ENCODE data around the gene PGR. TPM values are rescaled to one million over a fixed set of nuclear protein-coding genes. Genes with fewer than 3 reads are reported as not detected.

The PGR gene
- total RNA-seq, 3 donors from 2014 or later: 0.03 to 0.05 TPM; not detected in 1

DNA sequence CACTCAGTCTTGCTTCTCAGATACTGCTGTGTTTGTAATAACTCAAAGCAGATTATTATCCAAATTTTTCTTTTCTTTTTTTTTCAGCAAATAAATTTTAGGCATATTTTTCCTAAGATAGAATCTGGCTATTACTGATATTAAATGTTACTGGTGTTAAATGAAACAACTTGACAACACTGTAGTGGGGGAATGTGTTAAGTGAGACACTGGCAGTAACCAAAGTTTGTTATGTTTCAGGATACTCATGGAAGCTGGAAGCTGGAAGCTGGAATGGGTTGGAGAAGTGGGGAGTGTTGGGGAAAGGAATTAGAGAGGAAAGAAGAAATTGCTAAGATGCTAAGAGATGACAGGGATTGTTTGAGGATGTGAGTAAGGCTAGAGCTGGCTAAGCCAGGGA lies 24.9 kb downstream of the PGR start:
- Mint-ChIP-seq H3K4me1 (ENCODE audit: low read depth) (no peaks in the 10 kb centered on the region), H3K4me3 (no peak overlapping the region), H3K27me3 (ENCODE audit: low read depth) (no peaks in the 10 kb centered on the region), H3K36me3 (ENCODE audit: insufficient read depth) (no peaks in the 10 kb centered on the region), H3K9me3 (peaks cover 22% of the 10 kb centered on the region)
- ATAC-seq (no peak), DNase-seq (no peak)

DNA sequence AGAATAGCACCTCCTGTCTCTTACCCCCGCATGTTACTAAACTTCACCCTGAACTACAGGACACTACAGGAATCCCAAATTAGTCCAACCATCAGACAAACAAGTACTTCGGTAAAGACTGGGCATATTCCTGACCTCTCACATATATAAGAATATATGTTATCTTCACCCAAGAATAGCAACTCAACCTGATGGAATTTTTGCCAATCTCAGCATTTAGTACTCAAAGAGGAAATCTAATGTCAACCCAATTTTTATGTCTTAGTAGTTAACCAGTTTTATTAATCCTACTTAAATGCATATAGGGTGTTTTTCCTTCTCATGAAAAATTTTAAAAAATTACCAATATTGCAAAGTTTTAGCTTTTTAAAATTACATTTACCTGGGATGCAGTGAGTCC lies 26.2 kb downstream of the PGR start:
- no peaks in the 10 kb centered on the region for H3K4me1 Mint-ChIP-seq (ENCODE audit: low read depth)
- no peak for ATAC-seq
- H3K36me3 Mint-ChIP-seq (ENCODE audit: insufficient read depth): no peaks in the 10 kb centered on the region
- peaks cover 18% of the 10 kb centered on the region for H3K9me3 Mint-ChIP-seq
- H3K4me3 Mint-ChIP-seq: no peak overlapping the region
- H3K27me3 Mint-ChIP-seq (ENCODE audit: low read depth): no peaks in the 10 kb centered on the region
- DNase-seq: no peak

DNA sequence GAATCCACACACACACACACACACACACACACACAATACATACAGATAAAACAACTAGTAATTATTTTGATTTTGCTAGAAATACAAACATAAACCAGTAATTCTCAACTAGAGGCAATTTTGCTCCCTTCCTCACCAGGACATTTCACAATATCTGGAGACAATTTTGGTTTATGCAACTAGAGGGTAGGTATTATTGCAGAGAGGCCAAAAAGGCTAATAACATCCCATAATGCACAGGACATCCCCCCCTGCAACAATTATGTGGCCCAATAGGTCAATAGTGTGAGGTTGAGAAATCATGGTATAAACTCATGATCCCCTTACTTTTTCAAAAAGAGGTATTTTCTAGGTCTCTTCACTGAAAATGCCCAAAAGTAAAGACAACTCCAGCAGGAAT lies 29.0 kb downstream of the PGR start:
- DNase-seq: no peak
- Mint-ChIP-seq H3K9me3 (peaks cover 17% of the 10 kb centered on the region), H3K36me3 (ENCODE audit: insufficient read depth) (no peaks in the 10 kb centered on the region), H3K4me3 (no peak overlapping the region), H3K27me3 (ENCODE audit: low read depth) (no peaks in the 10 kb centered on the region), H3K4me1 (ENCODE audit: low read depth) (no peaks in the 10 kb centered on the region)
- ATAC-seq: no peak

DNA sequence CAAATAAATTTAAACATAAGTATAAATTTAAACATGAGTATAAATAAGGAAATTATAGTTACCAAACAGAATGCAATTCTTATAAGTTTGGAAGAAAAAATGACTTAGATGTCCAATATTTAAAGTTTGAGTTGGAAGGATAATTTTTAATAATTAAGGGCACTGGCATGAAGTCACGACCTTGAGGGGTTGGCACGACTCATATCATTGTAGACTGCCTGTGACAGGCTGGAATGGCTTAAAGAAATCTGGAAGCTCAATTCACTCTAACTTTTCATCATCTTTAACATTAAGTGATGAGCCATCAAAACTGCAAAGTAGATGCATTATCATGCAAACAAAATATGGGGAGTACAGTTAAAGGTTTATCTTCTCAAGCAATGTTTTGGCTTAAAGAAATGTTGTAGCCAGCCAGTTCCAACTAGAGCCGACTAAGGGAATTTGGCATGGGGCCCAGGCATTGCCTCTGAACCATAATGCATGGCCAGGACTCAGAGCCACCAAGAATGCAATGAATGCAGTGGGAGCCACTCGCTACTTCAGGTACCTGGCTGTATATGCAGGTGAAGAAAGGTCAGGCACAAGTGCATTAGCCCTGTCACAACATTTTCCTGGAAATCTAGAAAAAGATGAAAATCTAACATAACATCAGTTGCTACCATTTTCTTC lies 33.4 kb downstream of the PGR start:
- ATAC-seq (no peak), DNase-seq (no peak)
- no peaks in the 10 kb centered on the region for H3K4me1 Mint-ChIP-seq (ENCODE audit: low read depth)
- H3K9me3 Mint-ChIP-seq: peaks cover 11% of the 10 kb centered on the region
- no peaks in the 10 kb centered on the region for H3K27me3 Mint-ChIP-seq (ENCODE audit: low read depth)
- H3K4me3 Mint-ChIP-seq: no peak overlapping the region
- no peaks in the 10 kb centered on the region for H3K36me3 Mint-ChIP-seq (ENCODE audit: insufficient read depth)

DNA sequence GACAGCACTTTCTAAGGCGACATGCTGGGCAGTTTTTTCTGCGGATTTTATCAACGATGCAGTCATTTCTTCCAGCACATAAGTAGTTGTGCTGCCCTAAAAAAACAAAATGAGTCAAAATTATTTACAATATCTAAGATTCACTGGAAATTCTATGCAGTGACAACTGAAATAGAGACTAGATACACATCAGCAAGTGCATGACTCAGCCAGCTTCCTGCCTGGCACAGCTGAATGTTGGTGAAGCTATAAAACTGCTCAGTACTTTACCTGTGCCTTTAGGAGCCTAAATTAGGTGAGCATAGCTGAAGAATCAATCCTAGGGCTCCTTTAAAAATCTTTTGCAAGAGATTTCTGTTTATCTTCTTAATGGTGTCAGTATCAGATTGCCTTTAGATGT lies 37.8 kb downstream of the PGR start:
- ATAC-seq (no peak), DNase-seq (no peak)
- H3K9me3 Mint-ChIP-seq: peaks cover 12% of the 10 kb centered on the region
- no peaks in the 10 kb centered on the region for H3K36me3 Mint-ChIP-seq (ENCODE audit: insufficient read depth)
- H3K4me1 Mint-ChIP-seq (ENCODE audit: low read depth): no peaks in the 10 kb centered on the region
- no peaks in the 10 kb centered on the region for H3K27me3 Mint-ChIP-seq (ENCODE audit: low read depth)
- H3K4me3 Mint-ChIP-seq: no peak overlapping the region

DNA sequence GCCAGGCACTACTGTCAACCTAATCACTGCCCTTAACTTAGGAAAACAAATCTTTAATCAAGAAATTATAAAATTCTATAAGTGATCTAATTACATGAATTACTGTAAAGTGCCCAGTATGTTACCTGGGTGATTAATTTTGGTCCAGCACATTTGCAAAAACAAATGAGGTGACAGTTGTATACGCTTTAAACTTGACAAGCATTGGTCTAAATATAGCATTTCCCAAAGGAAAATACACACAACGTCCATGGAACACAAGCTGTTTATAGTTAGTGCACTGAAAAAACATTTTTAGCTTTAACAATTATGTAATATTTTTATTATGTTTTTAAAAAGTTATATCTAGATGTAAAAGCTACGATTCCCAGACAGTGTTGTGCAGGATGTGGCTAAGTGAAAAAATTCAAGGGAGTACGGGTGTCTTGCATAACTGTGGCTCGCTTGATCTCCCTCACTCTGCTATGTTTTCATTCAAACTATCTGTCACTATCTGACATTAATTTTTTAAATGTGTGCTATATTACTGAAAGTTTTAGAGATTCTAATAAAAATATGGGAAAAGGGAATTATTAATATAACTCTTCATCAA lies 38.8 kb downstream of the PGR start:
- Mint-ChIP-seq H3K9me3 (peaks cover 18% of the 10 kb centered on the region), H3K4me3 (no peak overlapping the region), H3K27me3 (ENCODE audit: low read depth) (no peaks in the 10 kb centered on the region), H3K4me1 (ENCODE audit: low read depth) (no peaks in the 10 kb centered on the region), H3K36me3 (ENCODE audit: insufficient read depth) (no peaks in the 10 kb centered on the region)
- no peak for DNase-seq
- ATAC-seq: no peak

DNA sequence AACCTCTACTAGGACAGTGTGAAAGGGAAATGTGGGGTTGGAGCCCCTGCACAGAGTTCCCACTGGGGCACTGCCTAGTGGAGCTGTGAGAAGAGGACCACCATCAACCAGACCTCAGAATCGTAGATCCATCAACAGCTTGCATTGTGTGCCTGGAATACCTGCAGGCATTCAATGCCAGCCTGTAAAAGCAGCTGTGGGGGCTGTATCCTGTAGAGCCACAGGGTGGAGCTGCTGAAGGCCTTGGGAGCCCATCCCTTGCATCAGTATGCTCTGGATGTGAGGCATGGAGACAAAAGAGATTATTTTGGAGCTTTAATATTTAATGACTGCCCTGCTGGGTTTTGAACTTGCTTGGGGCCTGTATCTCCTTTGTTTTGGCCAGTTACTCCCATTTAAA lies 46.3 kb downstream of the PGR start:
- H3K36me3 Mint-ChIP-seq (ENCODE audit: insufficient read depth): no peaks in the 10 kb centered on the region
- DNase-seq (no peak), ATAC-seq (no peak)
- no peaks in the 10 kb centered on the region for H3K4me1 Mint-ChIP-seq (ENCODE audit: low read depth)
- no peaks in the 10 kb centered on the region for H3K27me3 Mint-ChIP-seq (ENCODE audit: low read depth)
- peaks cover 35% of the 10 kb centered on the region for H3K9me3 Mint-ChIP-seq
- H3K4me3 Mint-ChIP-seq: no peak overlapping the region

DNA sequence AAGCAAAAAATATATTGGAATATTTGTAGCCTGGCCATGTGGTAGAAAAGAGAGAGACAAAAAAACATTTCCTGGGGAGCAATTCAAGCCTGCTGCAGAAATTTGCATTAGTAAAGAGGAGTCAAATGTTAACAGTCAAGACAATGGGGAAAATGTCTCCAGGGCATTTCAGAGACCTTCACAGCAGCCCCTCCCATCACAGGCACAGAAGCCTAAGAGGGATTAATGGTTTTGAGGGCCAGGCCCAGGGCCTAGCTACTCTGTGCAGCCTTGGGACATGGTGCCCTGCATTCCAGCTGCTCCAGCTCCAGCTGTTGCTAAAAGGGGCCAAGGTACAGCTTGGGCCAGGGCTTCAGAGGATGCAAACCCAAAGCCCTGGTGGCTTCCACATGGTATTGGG lies 46.8 kb downstream of the PGR start:
- Mint-ChIP-seq H3K4me1 (ENCODE audit: low read depth) (no peaks in the 10 kb centered on the region), H3K27me3 (ENCODE audit: low read depth) (no peaks in the 10 kb centered on the region), H3K36me3 (ENCODE audit: insufficient read depth) (no peaks in the 10 kb centered on the region), H3K4me3 (no peak overlapping the region), H3K9me3 (peaks cover 35% of the 10 kb centered on the region)
- DNase-seq (no peak), ATAC-seq (no peak)

DNA sequence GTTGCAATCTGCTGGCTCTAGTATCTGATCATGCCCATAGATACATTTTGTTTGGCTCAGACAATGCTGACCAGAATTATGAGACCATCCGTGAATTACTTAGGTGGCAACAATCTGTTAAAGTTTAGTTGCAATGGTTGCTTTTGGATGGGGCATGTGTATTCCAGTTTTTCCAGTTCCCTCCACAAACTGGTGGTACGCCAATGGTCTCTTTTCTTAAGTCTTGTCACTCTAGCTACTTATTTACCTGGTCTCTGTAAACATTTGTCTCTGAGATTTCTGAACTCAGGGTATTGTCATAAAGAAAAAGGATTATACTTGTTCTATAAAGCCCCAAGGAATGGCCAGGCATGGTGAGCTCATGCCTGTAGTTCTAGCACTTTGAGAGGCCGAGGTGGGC lies 65.9 kb downstream of the PGR start:
- ATAC-seq (no peak), DNase-seq (no peak)
- no peak overlapping the region for H3K4me3 Mint-ChIP-seq
- H3K27me3 Mint-ChIP-seq (ENCODE audit: low read depth): no peaks in the 10 kb centered on the region
- peaks cover 2% of the 10 kb centered on the region for H3K9me3 Mint-ChIP-seq
- H3K36me3 Mint-ChIP-seq (ENCODE audit: insufficient read depth): no peaks in the 10 kb centered on the region
- no peaks in the 10 kb centered on the region for H3K4me1 Mint-ChIP-seq (ENCODE audit: low read depth)

DNA sequence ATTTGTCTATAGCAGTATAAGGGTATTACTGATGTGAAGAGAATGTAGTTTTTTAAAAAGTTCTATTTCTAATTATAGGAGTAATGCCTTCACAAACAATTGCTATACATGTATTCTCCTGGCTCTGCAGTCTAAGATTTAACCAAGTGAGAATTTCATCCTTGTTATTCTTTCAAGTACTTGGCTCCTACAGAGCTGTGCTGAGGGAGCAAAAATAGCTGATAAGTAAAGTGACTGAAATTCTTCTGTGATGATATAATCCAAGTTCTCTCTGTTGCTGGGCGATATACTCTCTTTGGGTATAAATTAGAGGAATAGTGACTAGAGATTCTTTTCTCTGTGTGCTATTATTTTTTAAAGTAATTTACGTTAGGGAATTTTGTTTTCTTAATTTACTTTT lies 68.0 kb downstream of the PGR start:
- Mint-ChIP-seq H3K36me3 (ENCODE audit: insufficient read depth) (no peaks in the 10 kb centered on the region), H3K27me3 (ENCODE audit: low read depth) (no peaks in the 10 kb centered on the region), H3K4me3 (no peak overlapping the region), H3K4me1 (ENCODE audit: low read depth) (no peaks in the 10 kb centered on the region), H3K9me3 (peaks cover 8% of the 10 kb centered on the region)
- no peak for ATAC-seq
- DNase-seq: no peak

DNA sequence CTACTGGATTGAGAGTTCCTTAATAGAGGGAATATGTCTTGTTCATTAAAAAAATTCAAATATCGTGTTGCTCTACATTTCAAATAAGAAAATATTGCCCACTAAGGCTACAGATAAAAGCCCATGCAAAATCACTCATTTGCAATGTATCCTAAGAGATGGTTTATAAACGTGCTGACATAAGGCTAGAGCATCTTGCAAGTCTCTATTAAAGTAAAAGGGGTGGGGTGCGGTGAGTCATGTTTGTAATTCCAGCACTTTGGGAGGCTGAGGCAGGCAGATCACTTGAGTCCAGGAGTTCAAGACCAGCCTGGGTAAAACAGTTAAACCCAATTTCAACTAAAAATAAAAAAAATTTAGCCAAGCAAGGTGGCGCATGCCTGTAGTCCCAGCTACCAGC lies 70.3 kb downstream of the PGR start:
- Mint-ChIP-seq H3K27me3 (ENCODE audit: low read depth) (no peaks in the 10 kb centered on the region), H3K4me1 (ENCODE audit: low read depth) (no peaks in the 10 kb centered on the region), H3K36me3 (ENCODE audit: insufficient read depth) (no peaks in the 10 kb centered on the region), H3K9me3 (peaks cover 8% of the 10 kb centered on the region), H3K4me3 (no peak overlapping the region)
- ATAC-seq: no peak
- DNase-seq: no peak

DNA sequence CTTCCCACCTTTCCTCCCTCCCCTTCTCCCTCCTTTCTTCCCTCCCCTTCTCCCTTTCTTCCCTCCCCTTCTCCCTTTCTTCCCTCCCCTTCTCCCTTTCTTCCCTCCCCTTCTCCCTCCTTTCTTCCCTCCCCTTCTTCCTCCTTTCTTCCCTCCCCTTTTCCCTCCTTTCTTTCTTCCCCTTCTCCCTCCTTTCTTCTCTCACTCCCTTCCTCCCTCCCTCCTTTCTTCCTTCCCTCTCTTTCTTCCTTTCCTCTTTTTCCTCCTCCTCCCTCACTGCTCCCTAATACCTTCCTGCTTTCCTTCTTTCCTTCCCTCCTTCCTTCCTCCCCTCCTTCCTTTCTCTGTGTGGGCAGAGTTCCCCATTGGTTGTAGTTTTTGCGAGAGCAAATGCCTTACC lies 76.1 kb downstream of the PGR start:
- Mint-ChIP-seq H3K9me3 (peaks cover 16% of the 10 kb centered on the region), H3K4me3 (no peak overlapping the region), H3K36me3 (ENCODE audit: insufficient read depth) (no peaks in the 10 kb centered on the region), H3K4me1 (ENCODE audit: low read depth) (no peaks in the 10 kb centered on the region), H3K27me3 (ENCODE audit: low read depth) (no peaks in the 10 kb centered on the region)
- ATAC-seq (no peak), DNase-seq (no peak)

DNA sequence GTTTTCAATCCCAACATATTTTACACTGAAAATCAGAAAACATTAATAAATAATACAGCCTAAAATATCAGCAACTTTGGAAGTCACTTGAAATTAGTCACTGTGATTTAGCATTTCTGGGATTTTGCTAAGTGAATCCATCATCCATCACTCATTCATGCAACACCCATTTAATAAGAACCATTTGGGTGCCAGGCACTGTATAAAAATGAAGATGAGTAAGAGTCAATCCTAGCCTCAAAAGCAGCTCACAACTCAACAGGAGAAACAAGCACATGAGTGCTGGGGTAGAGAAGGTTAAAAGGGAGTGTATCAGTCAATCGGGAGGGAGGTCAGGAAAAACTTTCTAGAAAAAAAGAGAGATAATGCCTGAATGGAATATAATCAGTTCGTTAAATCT lies 77.9 kb downstream of the PGR start:
- H3K4me3 Mint-ChIP-seq: no peak overlapping the region

DNA sequence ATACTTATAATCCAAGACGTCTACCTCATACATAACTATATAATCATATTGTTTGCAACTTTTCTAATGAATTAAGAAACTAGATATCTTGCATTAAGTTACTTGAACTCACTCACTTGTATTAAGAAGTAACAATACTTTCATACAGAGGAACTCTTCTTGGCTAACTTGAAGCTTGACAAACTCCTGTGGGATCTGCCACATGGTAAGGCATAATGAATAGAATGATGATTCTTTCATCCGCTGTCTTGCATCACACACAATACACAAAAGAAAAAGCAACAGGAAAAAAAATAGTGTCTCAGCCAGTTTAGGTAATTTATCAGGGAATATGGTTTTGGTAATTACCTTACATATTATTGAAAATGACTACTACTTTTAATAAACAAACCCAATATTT lies 79.8 kb downstream of the PGR start:
- H3K27me3 Mint-ChIP-seq (ENCODE audit: low read depth): no peaks in the 10 kb centered on the region
- peaks cover 18% of the 10 kb centered on the region for H3K9me3 Mint-ChIP-seq
- no peak for DNase-seq
- H3K36me3 Mint-ChIP-seq (ENCODE audit: insufficient read depth): no peaks in the 10 kb centered on the region
- no peaks in the 10 kb centered on the region for H3K4me1 Mint-ChIP-seq (ENCODE audit: low read depth)
- no peak overlapping the region for H3K4me3 Mint-ChIP-seq
- ATAC-seq: no peak

More for the DNA sequence above, 77.9 kb downstream of the PGR start:
- Mint-ChIP-seq H3K36me3 (ENCODE audit: insufficient read depth) (no peaks in the 10 kb centered on the region), H3K9me3 (peaks cover 14% of the 10 kb centered on the region), H3K27me3 (ENCODE audit: low read depth) (no peaks in the 10 kb centered on the region), H3K4me1 (ENCODE audit: low read depth) (no peaks in the 10 kb centered on the region)
- ATAC-seq (no peak), DNase-seq (no peak)

DNA sequence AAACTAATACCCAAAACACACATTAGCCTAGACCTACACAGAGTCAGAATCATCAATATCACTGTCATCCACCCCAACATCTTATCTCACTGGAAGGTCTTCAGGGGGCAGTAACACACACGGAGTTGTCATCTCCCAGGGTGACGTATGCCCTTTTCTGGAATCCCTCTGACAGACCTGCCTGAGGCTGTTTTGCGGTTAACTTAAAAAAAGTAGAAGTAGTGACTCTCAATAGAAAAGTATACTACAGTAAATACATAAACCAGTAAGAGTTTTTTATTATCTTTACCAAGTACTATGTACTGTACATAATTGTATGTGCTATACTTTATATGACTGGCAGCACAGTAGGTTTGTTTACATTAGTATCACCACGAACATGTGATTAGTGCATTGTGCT lies 80.5 kb downstream of the PGR start:
- no peaks in the 10 kb centered on the region for H3K4me1 Mint-ChIP-seq (ENCODE audit: low read depth)
- no peaks in the 10 kb centered on the region for H3K36me3 Mint-ChIP-seq (ENCODE audit: insufficient read depth)
- H3K27me3 Mint-ChIP-seq (ENCODE audit: low read depth): no peaks in the 10 kb centered on the region
- ATAC-seq: no peak
- peaks cover 18% of the 10 kb centered on the region for H3K9me3 Mint-ChIP-seq
- no peak for DNase-seq
- H3K4me3 Mint-ChIP-seq: no peak overlapping the region
